Panc1 (cell line): ENCODE data around the gene MSH3. TPM values are rescaled to one million over a fixed set of nuclear protein-coding genes. Genes with fewer than 3 reads are reported as not detected.

Experiments used
- ATAC-seq: fragments of 200-7000 bp; cut with Tn5 transposase; 2 replicates; pipeline ENCODE4 v1.9.1; 2020; ENCODE audit warnings: mild to moderate bottlenecking, moderate library complexity
- BruUV-seq: library from RNA; stranded (reverse); fragments of 400-500 nt; replicated peaks from 2 replicates; lab custom pipeline; 2021; lab: Mats Ljungman, UMichigan
- CTCF ChIA-PET: fragments of 300-600 bp; sonication (Branson Sonifier 250); formaldehyde crosslinking; loops from one replicate; lab custom pipeline; 2022; ENCODE audit warnings: antibody characterized with exemption; lab: Charles Lee
- POLR2A ChIA-PET: fragments of 300-600 bp; sonication (Branson Sonifier 250); formaldehyde crosslinking; loops from one replicate; lab custom pipeline; 2022; ENCODE audit warnings: antibody characterized with exemption; lab: Charles Lee
- DNase-seq: peaks from one replicate; pipeline ENCODE4 v3.0.0-alpha.2; 2010; ENCODE audit warnings: low read depth, low spot score
- H3K27ac ChIP-seq: 2 replicates; pipeline ENCODE4 v1.5.1; 2011; ENCODE audit warnings: mild to moderate bottlenecking, low read length, inconsistent platforms
- H3K27me3 ChIP-seq: fragments of 200-500 bp; sonication (Bioruptor generic); 2 replicates; pipeline ENCODE4 v1.6.0; 2014; ENCODE audit warnings: low read length, inconsistent platforms; ENCODE audit not compliant: control insufficient read depth, insufficient read depth
- H3K36me3 ChIP-seq: fragments of 200-500 bp; sonication (Bioruptor generic); 2 replicates; pipeline ENCODE4 v1.5.1; 2014; ENCODE audit warnings: inconsistent platforms, mild to moderate bottlenecking, low read length, moderate library complexity; ENCODE audit not compliant: control insufficient read depth, insufficient read depth
- H3K4me1 ChIP-seq: 2 replicates; pipeline ENCODE4 v1.5.1; 2011; ENCODE audit warnings: inconsistent platforms, mild to moderate bottlenecking, low read length, moderate library complexity; ENCODE audit not compliant: control insufficient read depth, insufficient read depth
- H3K4me3 ChIP-seq, 2 experiments: 2 replicates each; pipeline ENCODE4 v1.5.1; 2011 to 2012; ENCODE audit warnings: low read depth in 2 of 2, low read length in 2 of 2, mild to moderate bottlenecking in 2 of 2, inconsistent platforms in 1 of 2, moderate library complexity in 1 of 2
- H3K9me3 ChIP-seq: fragments of 200-500 bp; sonication (Bioruptor generic); 2 replicates; pipeline ENCODE4 v1.5.1; 2014; ENCODE audit warnings: low read depth, mild to moderate bottlenecking, inconsistent platforms, low read length, moderate library complexity; ENCODE audit not compliant: control insufficient read depth, insufficient read depth
- POLR2AphosphoS5 ChIP-seq: IDR thresholded peaks from 2 replicates; pipeline ENCODE4 v1.6.1; 2012; ENCODE audit warnings: mild to moderate bottlenecking, low read depth, low read length, moderate library complexity
- SIN3A ChIP-seq: IDR thresholded peaks from 2 replicates; pipeline ENCODE4 v1.6.1; 2012; ENCODE audit warnings: low read depth, mild to moderate bottlenecking, low read length, moderate library complexity, borderline replicate concordance; ENCODE audit not compliant: insufficient read depth
- TCF7L2 ChIP-seq: IDR thresholded peaks from 2 replicates; pipeline ENCODE4 v1.6.1; 2011; ENCODE audit warnings: mild to moderate bottlenecking, low read depth, low read length, inconsistent platforms
- in situ Hi-C: cut with HindIII; loops from 2 replicates; pipeline ENCODE4 v1.10.0; 2016; ENCODE audit warnings: low sequenced_read_pairs, low pct_unique_long_range_greater_than_20kb
- intact Hi-C: fragments of 100-400 bp; cut with micrococcal nuclease; formaldehyde crosslinking; loops from one replicate; pipeline ENCODE4 v1.10.0; 2022; ENCODE audit not compliant: unreplicated experiment
- total RNA-seq: library from RNA; stranded (reverse); gene quantifications from one replicate; pipeline ENCODE4 v1.2.1, GENCODE V29; 2021; ENCODE audit not compliant: unreplicated experiment
- TF ChIP-seq, protein P1 (sequence below): fragments of 450-650 bp; IDR thresholded peaks from 2 replicates; pipeline ENCODE4 v1.5.1; 2017; ENCODE audit warnings: mild to moderate bottlenecking
- TF ChIP-seq, protein P2 (sequence below), 2 experiments: IDR thresholded peaks; 2 replicates each; pipeline ENCODE4 v1.6.1; 2011 to 2012; ENCODE audit warnings: low read depth in 2 of 2, control low read depth in 1 of 2, low read length in 1 of 2, mild to moderate bottlenecking in 1 of 2, moderate library complexity in 1 of 2; ENCODE audit not compliant: insufficient read depth in 1 of 2

MSH3 gene
- total RNA-seq, 1 experiment from 2014 or later = 18.9 TPM

DNA sequence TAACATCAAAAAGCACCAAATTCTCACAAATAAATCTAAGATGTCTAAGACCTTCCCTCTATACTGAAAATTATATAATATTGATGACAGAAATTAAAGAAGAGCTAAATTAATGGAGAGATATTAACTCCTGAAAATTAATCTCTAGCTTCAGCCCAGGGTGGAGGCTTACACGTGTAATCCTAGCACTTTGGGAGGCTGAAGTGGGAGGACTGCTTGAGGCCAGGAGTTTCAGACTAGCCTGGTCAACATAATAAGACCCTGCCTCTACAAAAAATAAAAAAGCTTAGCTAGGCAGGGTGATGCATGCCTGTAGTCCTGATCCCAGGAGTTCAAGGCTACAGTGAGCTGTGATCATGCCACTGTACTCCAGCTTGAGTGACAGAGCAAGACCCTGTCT lies 44.8 kb upstream of the MSH3 start:
- TF ChIP-seq TCF7L2 (no peak), SIN3A (no peak), POLR2AphosphoS5 (no peak)
- TF ChIP-seq, protein P1, sequence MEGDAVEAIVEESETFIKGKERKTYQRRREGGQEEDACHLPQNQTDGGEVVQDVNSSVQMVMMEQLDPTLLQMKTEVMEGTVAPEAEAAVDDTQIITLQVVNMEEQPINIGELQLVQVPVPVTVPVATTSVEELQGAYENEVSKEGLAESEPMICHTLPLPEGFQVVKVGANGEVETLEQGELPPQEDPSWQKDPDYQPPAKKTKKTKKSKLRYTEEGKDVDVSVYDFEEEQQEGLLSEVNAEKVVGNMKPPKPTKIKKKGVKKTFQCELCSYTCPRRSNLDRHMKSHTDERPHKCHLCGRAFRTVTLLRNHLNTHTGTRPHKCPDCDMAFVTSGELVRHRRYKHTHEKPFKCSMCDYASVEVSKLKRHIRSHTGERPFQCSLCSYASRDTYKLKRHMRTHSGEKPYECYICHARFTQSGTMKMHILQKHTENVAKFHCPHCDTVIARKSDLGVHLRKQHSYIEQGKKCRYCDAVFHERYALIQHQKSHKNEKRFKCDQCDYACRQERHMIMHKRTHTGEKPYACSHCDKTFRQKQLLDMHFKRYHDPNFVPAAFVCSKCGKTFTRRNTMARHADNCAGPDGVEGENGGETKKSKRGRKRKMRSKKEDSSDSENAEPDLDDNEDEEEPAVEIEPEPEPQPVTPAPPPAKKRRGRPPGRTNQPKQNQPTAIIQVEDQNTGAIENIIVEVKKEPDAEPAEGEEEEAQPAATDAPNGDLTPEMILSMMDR = no peak
- TF ChIP-seq, protein P2, sequence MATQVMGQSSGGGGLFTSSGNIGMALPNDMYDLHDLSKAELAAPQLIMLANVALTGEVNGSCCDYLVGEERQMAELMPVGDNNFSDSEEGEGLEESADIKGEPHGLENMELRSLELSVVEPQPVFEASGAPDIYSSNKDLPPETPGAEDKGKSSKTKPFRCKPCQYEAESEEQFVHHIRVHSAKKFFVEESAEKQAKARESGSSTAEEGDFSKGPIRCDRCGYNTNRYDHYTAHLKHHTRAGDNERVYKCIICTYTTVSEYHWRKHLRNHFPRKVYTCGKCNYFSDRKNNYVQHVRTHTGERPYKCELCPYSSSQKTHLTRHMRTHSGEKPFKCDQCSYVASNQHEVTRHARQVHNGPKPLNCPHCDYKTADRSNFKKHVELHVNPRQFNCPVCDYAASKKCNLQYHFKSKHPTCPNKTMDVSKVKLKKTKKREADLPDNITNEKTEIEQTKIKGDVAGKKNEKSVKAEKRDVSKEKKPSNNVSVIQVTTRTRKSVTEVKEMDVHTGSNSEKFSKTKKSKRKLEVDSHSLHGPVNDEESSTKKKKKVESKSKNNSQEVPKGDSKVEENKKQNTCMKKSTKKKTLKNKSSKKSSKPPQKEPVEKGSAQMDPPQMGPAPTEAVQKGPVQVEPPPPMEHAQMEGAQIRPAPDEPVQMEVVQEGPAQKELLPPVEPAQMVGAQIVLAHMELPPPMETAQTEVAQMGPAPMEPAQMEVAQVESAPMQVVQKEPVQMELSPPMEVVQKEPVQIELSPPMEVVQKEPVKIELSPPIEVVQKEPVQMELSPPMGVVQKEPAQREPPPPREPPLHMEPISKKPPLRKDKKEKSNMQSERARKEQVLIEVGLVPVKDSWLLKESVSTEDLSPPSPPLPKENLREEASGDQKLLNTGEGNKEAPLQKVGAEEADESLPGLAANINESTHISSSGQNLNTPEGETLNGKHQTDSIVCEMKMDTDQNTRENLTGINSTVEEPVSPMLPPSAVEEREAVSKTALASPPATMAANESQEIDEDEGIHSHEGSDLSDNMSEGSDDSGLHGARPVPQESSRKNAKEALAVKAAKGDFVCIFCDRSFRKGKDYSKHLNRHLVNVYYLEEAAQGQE (IDR thresholded peaks at IDR 0.05; ENCODE audit: insufficient read depth in 1 of 2, low read depth in 2 of 2, low read length in 1 of 2) = no peak
- POLR2A ChIA-PET = no interaction called here
- no peak for ATAC-seq
- Histone ChIP-seq H3K36me3 (no peaks in the 10 kb centered on the region), H3K27me3 (no peaks in the 10 kb centered on the region), H3K4me3 (no peak overlapping the region), H3K9me3 (no peaks in the 10 kb centered on the region), H3K4me1 (no peaks in the 10 kb centered on the region), H3K27ac (no peak overlapping the region)
- no TSS peak for BruUV-seq
- in situ Hi-C loops (no loop called here), intact Hi-C loops (no loop called here)
- CTCF ChIA-PET = interaction anchor here (0.6 kb wide), 1 partner anchor 168 kb away, joined by 7 read pairs; no protein-coding TSS in a partner anchor
- DNase-seq = no peak

DNA sequence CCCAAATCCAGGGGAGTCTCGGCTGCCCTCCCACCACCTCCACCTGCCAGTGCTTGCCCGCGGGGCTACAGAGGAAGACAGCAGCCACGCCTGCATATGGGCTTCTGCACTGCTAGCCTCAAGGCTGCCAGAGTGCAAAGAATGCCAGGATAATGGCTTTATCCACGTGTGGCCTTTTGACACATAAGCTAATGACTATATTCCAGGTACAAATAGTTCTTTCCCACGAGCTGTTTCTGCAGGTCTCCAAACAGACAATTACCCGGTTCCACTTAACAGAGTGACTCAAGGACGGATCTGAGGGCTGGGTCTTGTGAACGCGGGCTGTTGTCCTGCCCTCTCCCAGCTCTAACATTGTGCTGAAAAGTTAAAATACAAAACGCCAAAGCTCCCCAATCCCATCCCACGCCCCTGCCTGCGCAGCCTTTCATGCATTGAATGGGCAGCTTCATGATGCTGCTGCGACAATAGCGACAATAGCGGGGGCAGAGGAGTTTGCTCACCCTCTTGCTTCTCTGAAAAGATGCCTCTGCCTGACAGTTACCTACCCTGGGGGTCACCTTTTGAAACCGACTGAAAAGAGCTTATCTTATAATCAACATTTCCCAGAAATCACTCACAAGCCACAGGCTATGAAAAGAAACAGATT lies 39.1 kb upstream of the MSH3 start:
- BruUV-seq = no TSS peak
- intact Hi-C loops = no loop called here
- ChIA-PET CTCF (no interaction called here), POLR2A (no interaction called here)
- DNase-seq (no peak), ATAC-seq (no peak)
- Histone ChIP-seq H3K4me3 (no peak overlapping the region), H3K4me1 (no peaks in the 10 kb centered on the region), H3K27ac (no peak overlapping the region), H3K9me3 (no peaks in the 10 kb centered on the region), H3K36me3 (no peaks in the 10 kb centered on the region), H3K27me3 (no peaks in the 10 kb centered on the region)
- no peak for TF ChIP-seq SIN3A
- TF ChIP-seq, protein P1 = no peak
- TF ChIP-seq TCF7L2 = no peak
- no peak for TF ChIP-seq POLR2AphosphoS5
- TF ChIP-seq, protein P2 (IDR thresholded peaks at IDR 0.05; ENCODE audit: insufficient read depth in 1 of 2, low read depth in 2 of 2, low read length in 1 of 2) = no peak
- in situ Hi-C loops = no loop called here
